ENCODE results near the gene ATP5PO. TPM values are rescaled to one million over a fixed set of nuclear protein-coding genes. Genes with fewer than 3 reads are reported as not detected.
"Not testable (repeated sequence)": the region's sequence is repeated elsewhere in the genome, so short reads cannot be mapped to it uniquely, and the experiment has no call there.

Gene ATP5PO
- total RNA-seq, 1 experiment from 2014 or later = 192 TPM

DNA sequence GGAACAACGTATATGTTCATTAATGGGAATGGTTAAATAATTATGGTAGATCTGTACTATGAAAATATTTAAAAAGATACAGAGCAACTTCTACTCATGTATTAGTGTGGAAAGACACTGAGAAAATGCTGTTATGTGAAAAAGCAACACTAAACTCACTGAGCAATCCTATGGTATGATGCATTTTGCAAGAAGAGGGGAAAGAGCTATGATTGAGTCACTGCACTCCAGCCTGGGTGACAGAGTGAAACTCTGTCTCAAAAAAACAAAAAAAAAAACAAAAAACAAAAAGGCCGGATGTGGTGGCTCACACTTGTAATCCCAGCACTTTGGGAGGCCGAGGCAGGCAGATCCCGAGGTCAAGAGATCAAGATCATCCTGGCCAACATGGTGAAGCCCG, 44.4 kb downstream of the ATP5PO start:
- DNase-seq (ENCODE audit: low read depth) = peak; percentile 52

DNA sequence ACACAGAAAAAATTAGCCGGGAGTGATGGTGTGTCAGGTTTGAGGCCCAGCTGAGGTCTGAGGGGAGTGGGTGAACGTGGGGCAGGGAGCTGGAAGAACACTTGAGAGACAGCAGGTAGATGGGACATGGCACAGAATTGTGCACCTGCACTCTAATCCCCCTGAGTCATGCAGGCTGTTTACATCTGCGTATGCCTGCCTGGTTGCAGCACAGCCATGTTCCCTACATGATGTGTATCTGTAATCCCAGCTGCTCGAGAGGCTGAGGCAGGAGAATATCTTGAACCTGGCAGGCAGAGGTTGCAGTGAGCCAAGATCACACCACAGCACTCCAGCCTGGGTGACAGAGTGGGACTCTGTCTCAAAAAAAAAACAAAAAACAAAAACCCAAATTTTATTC, 44.8 kb downstream of the ATP5PO start:
- DNase-seq (ENCODE audit: low read depth) = no peak

DNA sequence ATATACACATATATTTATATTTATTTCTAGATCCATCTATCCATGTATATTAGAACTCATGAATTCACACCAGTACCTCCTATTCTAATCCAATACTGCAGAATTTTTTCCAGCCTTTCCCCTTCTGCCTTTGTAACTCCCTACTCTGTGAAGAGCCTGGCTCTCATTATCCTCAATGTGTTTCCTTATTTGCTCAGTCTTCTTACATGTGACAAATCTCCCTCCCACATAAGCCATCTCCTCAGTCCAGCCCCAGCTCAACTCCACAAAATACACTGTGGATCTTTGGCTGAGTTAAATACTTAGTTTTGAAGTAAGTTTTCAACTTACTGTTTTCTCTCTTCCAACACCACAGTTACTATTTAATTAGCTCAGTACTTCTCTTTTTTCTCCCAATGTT, 45.7 kb downstream of the ATP5PO start:
- no peak for DNase-seq (ENCODE audit: low read depth)

DNA sequence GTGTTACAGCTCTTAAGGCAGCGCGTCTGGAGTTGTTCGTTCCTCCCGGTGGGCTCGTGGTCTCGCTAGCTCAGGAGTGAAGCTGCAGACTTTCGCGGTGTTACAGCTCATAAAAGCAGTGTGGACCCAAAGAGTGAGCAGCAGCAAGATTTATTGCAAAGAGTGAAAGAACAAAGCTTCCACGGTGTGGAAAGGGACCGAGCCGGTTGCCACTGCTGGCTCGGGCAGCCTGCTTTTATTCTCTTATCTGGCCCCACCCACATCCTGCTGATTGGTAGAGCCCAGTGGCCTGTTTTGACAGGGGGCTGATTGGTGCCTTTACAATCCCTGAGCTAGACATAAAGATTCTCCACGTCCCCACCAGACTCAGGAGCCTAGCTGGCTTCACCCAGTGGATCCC, 47.7 kb downstream of the ATP5PO start:
- not testable (repeated sequence) for DNase-seq (ENCODE audit: low read depth)

DNA sequence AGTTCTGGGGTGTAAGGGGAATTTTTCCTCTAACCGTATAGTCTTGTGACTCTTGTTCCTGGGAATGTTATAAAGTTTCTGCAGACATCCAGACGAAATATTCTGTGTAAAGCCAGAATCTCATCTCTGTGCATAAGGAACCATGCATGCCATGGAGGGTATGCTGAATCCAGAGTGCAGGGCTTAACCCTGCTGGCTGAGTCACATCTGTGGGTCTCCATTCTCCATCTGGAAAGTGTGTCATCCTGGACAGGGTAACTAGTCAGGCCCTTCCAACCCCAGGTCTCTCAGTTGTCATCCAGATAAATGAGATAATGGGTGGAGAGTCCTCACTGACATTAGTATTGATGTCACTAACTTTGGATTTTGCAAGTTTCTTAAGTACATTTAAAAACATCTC, 48.8 kb downstream of the ATP5PO start:
- peak; percentile 21 for DNase-seq (ENCODE audit: low read depth)

DNA sequence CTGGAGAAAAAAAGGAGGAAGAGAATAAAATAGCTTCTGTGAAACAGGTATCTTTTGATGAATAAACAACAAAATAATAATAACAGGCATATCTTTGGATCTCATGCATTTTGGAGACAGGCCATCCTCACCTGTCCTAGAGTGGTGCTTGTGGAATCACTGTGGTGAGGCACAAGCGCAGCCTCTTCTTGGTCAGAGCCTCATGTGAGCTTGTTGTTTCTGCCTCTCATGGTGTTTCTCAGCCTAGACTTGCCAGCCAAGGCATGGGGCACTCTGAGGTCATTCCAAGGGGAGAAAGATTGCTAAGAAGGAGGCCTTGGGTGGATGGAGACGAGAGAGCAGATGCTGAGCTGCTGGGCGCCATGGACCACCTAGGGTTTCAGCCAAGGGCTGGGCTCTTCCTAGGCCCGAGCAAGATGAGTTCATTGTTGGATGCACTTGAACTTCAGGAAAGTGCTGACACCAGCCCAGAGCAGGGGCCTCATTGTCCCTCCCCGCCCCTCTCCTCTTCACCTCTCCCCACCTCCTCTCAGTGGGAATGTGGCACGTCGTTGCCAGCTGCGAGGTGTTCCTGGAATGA, 49.5 kb downstream of the ATP5PO start:
- DNase-seq (ENCODE audit: low read depth) = no peak

DNA sequence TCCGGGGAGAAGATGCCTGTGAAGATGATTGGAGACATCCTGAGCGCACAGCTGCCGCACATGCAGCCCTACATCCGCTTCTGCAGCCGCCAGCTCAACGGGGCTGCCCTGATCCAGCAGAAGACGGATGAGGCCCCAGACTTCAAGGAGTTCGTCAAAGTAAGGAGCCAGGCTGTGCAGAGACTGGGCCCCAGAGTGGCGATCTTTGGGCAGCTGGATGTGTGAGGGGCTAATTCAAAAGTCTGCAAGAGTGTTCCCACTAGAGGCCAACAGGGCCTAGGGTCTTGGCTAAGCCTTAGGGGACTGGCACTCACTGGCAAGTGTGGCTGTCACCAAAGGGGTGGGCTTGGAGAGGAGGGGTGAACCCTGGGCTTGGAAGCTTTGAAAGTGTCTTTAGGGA, 50.4 kb downstream of the ATP5PO start:
- DNase-seq (ENCODE audit: low read depth) = no peak

DNA sequence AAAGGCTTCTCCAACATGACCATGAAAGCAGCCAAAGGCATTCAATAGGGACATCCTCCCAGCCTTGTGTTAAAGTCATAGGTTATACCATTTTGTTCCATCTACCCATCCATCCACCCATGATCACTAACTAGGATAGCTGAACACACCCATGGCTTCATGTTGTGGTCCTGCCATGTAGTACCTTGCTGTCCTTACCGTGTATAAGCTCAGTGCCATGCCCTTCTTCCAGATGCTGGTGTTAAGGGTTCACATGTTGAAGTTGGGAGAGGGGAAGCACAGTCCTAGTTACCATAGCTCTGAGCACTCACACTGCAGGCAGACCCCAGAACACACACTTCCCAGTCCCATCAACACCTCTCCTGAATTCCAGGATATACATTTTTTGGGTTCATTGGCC, 51.5 kb downstream of the ATP5PO start:
- no peak for DNase-seq (ENCODE audit: low read depth)

DNA sequence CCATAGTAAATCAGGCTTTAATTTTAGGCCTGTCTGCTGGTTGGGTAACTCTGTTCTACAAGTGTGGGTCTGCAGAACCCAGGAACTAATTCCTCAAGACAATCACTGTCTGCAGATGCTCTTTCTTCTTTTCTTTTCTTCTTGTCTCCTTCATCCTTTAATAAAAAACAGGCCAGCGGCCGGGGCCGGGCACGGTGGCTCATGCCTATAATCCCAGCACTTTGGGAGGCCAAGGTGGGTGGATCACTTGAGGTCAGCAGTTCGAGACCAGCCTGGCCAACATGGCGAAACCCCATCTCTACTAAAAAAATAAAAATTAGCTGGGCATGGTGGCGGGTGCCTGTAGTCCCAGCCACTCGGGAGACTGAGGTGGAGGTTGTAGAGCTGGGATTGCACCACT, 52.4 kb downstream of the ATP5PO start:
- DNase-seq (ENCODE audit: low read depth) = not testable (repeated sequence)

DNA sequence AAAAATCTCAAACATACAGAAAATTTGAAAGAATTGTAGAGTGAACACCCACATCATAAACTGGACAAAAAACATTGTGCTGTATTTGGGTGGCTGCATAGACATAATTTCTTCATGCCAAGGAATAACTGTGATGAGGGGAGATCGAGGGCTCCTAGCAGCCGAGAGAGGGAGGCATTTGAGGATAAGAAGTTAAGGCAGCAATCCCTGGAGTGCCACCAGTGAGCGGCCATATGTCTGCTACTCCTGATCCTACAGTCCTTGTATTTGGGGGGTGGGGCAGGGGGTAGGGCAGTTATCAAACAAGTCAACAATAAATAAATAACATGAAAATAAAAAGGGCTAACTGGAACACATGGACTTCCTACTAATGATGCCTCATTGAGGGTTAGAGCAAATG, 54.5 kb downstream of the ATP5PO start:
- no peak for DNase-seq (ENCODE audit: low read depth)

DNA sequence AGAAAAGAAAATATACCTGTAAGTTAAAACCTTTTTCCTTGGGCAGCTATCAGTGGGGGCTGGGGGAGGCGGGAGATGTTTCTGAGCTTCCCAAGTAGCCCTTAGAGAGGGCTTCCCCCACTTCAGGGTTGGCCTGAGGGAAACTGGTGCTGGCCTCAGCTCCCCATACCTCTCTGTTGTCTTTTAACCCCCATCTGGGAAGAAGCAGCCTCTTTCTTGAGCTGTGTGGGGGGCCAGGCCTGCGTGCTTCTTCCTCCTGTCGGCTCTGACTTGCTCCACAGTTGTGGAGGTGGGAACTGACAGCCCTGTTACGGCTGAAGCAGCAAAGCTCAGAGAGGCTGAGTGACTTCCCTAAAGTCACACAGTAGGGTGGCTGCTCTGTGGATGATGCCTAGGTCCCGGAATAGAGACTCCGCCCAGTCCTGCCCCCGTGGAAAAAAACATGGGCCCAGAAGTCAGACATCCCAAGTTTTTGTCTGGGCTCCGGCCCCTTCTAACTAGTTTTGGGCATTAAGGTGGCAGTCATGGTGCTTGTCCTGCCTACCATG, 55.2 kb downstream of the ATP5PO start:
- DNase-seq (ENCODE audit: low read depth) = no peak

DNA sequence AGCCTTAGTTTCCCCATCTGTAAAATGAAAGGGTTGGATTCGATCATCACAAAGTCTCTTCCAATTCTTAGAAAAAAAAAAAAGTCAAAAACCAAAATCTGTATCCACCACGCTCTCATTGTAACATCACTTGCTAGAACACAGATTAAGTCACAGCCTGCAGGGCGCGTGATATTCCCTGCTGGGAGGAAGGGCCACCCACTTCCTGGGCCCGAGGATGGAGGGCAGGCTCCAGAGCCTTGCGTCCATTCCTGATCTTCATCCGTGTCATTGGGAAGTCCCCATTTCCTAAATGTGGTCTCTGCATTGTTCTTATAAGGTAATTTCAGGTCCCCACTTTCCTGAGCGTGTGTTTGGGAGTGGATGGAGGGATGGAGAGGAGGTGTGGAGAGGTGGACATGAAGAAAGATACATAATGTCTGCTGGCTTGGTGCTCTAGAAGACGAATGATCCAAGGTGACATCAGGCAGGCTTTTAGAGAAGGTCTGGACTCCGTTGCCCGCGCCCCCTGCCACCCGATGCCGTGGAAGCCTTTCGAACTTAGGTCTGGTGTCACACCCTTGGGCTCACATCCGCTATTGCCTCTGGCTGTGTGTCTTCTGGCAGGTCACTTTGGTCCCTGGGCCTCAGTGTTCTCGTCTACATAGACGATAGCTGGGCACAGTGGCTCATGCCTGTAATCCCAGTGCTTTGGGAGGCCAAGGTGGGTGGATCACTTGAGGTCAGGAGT, 56.1 kb downstream of the ATP5PO start:
- DNase-seq (ENCODE audit: low read depth) = no peak

DNA sequence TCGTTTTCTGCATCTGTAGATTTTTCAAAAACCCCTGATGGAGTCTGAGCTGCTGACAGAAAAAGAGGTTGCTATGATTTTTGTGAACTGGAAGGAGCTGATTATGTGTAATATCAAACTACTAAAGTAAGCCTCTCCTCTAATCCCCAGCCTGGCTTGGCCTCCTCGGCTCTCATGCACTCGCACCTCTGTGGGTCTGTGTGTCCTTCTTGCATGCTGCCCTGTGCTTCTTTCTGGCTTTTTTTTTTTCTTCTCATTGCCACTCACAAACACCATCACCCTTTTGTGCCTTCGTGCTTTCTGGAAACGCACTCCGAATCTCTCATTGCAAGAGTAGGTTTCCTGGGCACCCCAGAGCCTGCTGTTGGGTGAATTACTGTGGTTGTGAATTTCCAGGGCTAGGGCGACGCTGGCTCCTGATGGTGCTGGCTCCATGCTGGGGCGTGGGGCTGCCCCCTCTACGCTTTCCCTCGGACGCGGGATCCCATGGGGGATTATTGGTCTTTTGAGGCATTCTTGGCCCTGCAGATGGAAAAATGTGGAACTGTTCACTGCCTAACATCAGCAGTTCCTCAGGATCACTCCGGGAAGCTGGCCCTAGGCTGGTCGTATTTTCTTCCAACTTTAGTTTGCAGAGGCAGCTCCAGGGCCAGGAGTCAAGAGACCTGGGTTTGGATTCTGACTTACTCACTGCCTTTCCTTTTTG, 56.8 kb downstream of the ATP5PO start:
- DNase-seq (ENCODE audit: low read depth) = no peak

DNA sequence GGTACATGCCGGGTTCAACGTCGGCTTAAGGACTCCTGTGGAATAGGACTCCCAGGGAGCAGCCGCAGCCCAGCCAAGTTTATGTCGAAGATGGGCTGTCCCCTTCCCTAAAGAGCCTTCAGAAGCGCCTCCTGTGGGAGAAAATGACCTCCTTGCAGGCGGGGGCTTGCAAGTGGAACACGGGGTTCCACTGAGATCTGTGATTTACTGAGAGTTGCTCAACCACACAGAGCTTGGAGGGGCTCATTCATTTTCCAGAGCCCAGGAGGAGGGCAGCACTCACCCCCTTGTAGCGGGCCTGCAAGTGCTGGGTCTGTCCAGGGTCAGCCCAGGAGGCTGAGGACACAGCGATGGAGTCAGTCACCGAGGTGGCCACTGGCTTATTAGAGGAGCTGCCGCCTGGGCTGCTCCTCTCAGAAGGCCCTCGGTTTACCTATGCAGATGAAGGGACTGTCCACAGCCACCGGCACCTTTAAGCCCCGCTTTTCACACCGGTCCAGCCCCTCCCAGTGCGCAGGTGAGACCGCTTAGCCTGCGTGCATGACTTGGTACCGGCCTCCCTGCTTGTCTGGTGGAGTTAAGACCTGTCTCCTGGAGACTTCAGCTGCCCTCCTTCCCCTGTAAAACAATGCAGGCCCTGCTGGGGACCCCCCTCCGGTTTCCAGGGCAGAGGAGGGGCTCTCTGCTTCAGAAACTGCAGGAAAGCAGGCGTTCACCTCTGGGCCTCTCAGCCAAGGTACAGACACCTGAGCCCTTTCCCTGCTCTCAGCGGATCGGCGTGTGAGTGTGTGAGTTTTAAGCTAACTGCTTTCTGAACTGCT, 57.5 kb downstream of the ATP5PO start:
- DNase-seq (ENCODE audit: low read depth) = no peak

DNA sequence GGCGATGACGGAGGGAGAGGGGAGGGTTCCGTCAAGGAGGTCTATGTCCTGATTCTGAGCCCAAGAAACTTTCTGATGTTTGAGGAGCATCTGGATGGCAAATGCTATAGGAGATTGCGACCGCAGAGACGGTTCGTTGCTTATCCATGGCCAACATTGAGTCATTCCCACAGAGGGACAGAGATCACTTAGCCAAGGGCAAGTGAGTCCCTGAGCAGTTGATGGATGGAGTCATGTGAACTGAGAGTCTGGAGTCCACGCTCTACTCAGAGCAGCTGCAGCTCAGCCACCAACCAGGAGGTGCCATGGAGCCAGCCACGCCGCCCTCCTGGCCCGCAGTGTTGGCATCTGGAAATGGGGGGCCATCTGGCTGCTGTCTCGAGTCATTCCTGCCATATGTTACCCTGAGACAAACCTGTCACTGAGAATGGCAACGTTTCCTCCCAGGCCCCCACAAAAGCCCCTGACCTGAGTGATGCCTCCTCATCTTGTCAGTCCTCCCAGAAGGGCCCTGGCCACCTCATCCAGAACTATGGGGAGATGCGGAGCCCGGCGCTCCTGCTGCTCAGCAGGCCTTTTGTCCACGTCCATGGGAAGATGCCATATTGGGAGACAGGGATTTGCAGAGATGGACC, 58.6 kb downstream of the ATP5PO start:
- DNase-seq (ENCODE audit: low read depth) = no peak

DNA sequence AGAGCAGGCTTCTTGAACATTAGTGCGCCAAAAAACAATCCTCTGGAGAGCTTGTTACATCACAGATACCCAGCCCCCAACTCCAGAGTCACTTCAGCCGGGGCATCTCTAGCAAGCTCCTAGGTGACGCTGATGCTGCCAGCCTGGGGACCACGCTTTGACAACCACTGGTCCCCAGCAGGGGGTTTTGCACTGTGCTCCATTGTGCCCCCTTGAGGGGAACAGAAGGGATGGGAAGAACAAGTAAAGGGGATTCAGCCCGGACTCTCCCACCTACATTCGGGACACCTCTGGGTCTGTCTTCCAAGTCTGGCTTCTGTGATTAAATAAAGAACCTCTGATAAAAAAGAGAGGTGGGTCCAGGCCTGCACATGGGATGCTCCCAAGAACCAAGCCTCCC, 60.4 kb downstream of the ATP5PO start:
- no peak for DNase-seq (ENCODE audit: low read depth)

DNA sequence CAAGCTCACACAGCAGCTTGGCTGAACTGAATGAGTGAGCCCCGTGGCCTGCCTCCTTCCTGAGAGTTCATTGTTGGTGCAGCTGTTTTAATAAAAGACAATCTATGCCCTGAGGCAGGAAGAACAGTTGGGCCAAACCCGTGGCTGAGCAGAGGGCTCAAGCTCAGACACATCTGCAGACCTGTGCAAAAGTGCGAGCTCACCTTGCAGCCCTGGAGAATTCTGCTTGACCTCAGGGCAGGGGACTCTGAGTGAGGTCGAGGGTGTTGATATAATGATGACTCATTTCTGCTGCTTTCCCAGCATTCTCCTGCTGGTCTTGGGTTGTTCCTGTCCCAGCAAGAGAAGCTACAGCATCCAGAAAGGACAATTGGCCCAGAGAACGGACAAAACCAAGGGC, 61.0 kb downstream of the ATP5PO start:
- peak; percentile 54 for DNase-seq (ENCODE audit: low read depth)

All from HT1080 (cell line).